GM13977 (cell line): ENCODE results near the gene CA10.

Experiments
- DNase-seq: peaks from one replicate; pipeline ENCODE4 v3.0.0; 2012; ENCODE audit warnings: low spot score
- in situ Hi-C: fragments of 300-500 bp; cut with MboI; formaldehyde crosslinking; loops from one replicate; pipeline ENCODE4 v1.12.0; 2022; ENCODE audit warnings: low sequenced_read_pairs, low pct_unique_long_range_greater_than_20kb, mixed read lengths, inconsistent platforms; ENCODE audit not compliant: unreplicated experiment
- TF ChIP-seq, protein P1 (sequence below): IDR thresholded peaks from 2 replicates; pipeline ENCODE4 v1.5.1; 2012; ENCODE audit warnings: mild to moderate bottlenecking, control low read depth; ENCODE audit not compliant: insufficient read depth; ENCODE audit errors: extremely low read depth, missing control alignments

Gene CA10

DNA sequence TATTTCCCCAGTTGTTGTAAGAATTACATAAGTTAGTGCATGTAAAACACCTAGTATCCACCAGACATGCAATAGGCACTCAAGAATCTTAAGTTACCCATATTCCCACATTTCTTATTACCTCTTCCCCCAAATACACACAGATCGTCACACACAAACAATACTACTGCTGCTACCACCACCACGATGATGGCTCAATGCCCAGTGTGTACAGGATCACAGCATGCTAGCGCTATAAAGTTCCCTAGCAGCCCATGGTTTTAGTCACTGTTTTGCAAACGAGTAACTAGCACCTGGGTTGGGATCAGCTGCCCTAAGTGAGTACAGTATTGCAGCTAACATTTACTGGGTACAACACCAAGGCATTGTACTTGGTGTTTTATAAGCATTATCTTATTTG lies 486.4 kb downstream of the CA10 start:
- TF ChIP-seq, protein P1, sequence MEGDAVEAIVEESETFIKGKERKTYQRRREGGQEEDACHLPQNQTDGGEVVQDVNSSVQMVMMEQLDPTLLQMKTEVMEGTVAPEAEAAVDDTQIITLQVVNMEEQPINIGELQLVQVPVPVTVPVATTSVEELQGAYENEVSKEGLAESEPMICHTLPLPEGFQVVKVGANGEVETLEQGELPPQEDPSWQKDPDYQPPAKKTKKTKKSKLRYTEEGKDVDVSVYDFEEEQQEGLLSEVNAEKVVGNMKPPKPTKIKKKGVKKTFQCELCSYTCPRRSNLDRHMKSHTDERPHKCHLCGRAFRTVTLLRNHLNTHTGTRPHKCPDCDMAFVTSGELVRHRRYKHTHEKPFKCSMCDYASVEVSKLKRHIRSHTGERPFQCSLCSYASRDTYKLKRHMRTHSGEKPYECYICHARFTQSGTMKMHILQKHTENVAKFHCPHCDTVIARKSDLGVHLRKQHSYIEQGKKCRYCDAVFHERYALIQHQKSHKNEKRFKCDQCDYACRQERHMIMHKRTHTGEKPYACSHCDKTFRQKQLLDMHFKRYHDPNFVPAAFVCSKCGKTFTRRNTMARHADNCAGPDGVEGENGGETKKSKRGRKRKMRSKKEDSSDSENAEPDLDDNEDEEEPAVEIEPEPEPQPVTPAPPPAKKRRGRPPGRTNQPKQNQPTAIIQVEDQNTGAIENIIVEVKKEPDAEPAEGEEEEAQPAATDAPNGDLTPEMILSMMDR, result no peak
- in situ Hi-C loops, result no loop called here

GRCh38 chr17:51670899-51671298 lies 487.6 kb downstream of the CA10 start:
- no peak for DNase-seq
- TF ChIP-seq, protein P1, result no peak
- in situ Hi-C loops, result no loop called here

More for the DNA sequence above, 486.4 kb downstream of the CA10 start:
- no peak for DNase-seq

DNA sequence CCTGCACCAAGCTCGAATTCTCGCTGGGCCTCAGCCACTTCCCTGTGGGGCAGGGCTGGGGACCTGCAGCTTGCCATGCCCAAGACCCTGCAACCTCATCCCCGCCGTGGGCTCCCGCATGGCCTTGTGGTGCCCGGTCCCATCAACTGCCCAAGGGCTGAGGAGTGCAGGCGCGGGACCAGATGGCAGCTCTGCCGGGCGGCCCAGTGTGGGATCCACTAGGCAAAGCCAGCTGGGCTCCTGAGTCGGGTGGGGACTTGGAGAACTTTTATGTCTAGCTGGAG lies 489.6 kb downstream of the CA10 start:
- in situ Hi-C loops, result no loop called here
- no peak for DNase-seq
- TF ChIP-seq, protein P1, result no peak

DNA sequence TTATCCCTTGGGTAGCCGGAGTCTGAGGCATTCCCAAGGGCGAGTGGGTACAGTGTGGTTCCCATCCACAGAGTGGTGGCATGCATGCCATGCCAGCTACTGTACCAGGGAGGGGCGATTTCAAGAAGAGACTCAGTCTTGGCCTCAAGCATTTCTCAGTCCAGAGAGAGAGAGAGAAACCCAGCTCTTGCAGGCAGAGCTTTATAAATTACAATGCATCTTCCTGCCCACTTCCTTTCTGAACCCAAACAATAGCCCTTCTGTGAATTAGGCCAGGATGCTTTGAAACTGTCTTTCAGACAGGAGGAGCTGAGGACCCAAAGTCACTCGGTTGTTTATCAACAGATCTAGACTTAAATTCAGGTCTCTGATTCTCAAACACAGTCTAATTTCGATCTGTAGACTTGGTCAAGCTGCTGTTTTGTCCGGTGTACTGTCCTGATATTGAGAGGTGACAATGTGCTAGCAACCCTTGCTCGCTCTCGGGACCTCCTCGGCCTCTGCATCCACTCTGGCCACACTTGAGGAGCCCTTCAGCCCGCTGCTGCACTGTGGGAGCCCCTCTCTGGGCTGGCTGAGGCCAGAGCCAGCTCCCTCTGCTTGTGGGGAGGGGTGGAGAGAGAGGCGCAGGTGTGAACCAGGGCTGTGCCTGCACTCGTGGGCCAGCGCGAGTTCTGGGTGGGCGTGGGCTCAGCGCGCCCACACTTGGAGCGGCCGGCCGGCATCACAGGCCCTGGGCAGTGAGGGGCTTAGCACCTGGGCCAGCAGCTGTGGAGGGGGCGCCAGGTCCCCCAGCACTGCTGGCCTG lies 490.2 kb downstream of the CA10 start:
- DNase-seq, result no peak
- TF ChIP-seq, protein P1, result no peak
- in situ Hi-C loops, result no loop called here

- TF ChIP-seq, protein P1, result no peak
- in situ Hi-C loops, result no loop called here
- DNase-seq, result no peak
These were observed 490.8 kb downstream of the CA10 start for GRCh38 chr17:51667706-51668083.

GRCh38 chr17:51666971-51667705 lies 491.4 kb downstream of the CA10 start:
- in situ Hi-C loops, result no loop called here

More at GRCh38 chr17:51666971-51667705, 491.4 kb downstream of the CA10 start:
- no peak for DNase-seq
- TF ChIP-seq, protein P1, result no peak
